OCI-LY7 (cell line): ENCODE measurements around the gene CCDC91.

ENCODE experiments used
- EZH2phosphoT487 ChIP-seq: fragments of 200-600 bp; sonication (generic); IDR thresholded peaks from 2 replicates; pipeline ENCODE4 v1.6.1; 2018; ENCODE audit warnings: low read depth, borderline replicate concordance, mild to moderate bottlenecking, mixed run types, antibody characterized with exemption, low read length, moderate library complexity, mixed read lengths
- TF ChIP-seq, protein P1 (sequence below): fragments of 200-600 bp; sonication (generic); conservative IDR thresholded peaks from 2 replicates; pipeline ENCODE4 v1.5.1; 2014; ENCODE audit warnings: mild to moderate bottlenecking, antibody characterized with exemption, low read length, moderate library complexity, mixed read lengths

DNA sequence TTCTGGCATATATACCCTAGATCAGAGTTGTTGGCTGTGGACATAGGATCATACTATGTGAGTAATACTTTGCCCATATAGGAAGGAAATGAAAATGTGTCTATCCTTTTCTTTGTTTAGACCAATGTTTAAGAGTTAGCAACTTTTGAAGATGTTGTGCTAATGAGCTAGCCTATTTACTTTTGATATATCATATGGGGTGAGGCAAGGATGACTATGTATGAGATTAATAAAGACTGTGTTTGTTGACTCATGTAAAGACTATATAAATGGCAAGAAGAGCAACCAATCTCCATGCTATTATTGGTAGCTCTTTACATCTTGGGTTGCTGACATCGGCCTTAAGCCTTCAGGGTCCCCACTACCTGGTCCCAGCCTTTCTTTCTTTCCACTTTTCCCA lies 289.4 kb downstream of the CCDC91 start:
- TF ChIP-seq, protein P1, sequence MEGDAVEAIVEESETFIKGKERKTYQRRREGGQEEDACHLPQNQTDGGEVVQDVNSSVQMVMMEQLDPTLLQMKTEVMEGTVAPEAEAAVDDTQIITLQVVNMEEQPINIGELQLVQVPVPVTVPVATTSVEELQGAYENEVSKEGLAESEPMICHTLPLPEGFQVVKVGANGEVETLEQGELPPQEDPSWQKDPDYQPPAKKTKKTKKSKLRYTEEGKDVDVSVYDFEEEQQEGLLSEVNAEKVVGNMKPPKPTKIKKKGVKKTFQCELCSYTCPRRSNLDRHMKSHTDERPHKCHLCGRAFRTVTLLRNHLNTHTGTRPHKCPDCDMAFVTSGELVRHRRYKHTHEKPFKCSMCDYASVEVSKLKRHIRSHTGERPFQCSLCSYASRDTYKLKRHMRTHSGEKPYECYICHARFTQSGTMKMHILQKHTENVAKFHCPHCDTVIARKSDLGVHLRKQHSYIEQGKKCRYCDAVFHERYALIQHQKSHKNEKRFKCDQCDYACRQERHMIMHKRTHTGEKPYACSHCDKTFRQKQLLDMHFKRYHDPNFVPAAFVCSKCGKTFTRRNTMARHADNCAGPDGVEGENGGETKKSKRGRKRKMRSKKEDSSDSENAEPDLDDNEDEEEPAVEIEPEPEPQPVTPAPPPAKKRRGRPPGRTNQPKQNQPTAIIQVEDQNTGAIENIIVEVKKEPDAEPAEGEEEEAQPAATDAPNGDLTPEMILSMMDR, result no peak
- TF ChIP-seq EZH2phosphoT487, result no peak
